CD4-positive, alpha-beta T cell treated with Interleukin-6 at 100 ng/mL for 8 hours (primary cell): ENCODE data around the gene FGFRL1.
A peak's percentile ranks its signal among the peaks of the same experiment; 100 is the strongest.
"Not testable (repeated sequence)": the region's sequence is repeated elsewhere in the genome, so short reads cannot be mapped to it uniquely, and the experiment has no call there.

Experiments used
- DNase-seq: peaks from one replicate; pipeline ENCODE4 v3.0.0-alpha.2; 2020; ENCODE audit warnings: mixed read lengths, low spot score

The FGFRL1 gene

GRCh38 chr4:973431-974397, 37.7 kb upstream of the FGFRL1 start, which contains the start of gene DGKQ:
Gene DGKQ (minus strand): TSS chr4:973569. CDS start chr4:973482, 87 bp downstream.
- peak; percentile 89 for DNase-seq

DNA sequence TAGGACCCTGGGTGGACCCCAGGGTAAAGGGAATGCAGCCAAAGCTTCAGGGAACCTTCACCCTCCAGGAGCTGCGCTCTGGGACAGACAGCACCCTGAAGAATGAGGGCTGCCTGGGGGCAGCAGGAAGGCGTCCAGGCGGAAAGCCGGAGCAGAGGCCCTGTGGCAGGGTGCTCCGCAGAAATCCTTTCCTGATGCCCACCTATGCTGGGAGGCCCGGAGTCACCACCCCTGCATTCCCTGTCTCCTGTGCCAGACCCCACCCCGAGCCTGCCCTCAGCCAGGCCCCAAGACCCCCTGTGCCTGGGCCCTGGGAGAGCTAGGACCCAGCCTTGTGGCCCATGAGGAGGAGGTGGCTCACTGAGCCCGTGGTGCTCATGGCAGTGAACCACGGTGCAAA, 36.8 kb upstream of the FGFRL1 start:
- DNase-seq, result no peak

DNA sequence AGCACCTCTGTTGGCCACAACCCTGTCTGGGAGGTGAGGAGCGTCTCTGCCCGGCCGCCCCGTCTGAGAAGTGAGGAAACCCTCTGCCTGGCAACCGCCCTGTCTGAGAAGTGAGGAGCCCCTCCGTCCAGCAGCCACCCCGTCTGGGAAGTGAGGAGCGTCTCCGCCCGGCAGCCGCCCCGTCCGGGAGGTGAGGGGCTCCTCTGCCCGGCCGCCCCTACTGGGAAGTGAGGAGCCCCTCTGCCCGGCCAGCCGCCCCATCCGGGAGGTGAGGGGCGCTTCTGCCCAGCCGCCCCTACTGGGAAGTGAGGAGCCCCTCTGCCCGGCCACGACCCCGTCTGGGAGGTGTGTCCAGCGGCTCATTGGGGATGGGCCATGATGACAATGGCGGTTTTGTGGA, 35.4 kb upstream of the FGFRL1 start:
- not testable (repeated sequence) for DNase-seq

GRCh38 chr4:978957-979701, 32.3 kb upstream of the FGFRL1 start:
- no peak for DNase-seq

DNA sequence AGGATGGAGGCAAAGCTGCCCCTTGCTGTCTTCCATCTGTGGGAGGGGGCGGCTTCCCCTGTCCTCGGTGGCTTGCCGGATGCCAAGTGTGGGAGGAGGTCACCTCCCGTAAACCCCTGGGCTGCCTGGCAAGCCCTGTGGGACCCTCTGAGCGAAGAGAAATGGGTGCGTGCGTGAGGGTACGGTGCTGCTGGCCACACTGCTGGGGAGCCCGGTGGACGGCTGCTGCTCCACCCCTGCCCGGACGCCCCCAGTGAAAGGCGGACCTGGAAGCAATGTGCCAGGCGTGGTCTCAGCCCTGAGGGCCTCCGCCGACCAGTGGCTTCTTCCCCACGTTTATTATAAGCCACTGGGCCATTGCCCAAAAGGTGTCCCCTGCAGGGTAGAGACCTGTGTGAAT, 29.1 kb upstream of the FGFRL1 start:
- DNase-seq, result no peak

GRCh38 chr4:982814-983213, 28.6 kb upstream of the FGFRL1 start:
- no peak for DNase-seq

- no peak for DNase-seq
Observed at GRCh38 chr4:984336-985054, 26.9 kb upstream of the FGFRL1 start.

GRCh38 chr4:985123-985830, 26.1 kb upstream of the FGFRL1 start:
- peak; percentile 67 for DNase-seq

DNA sequence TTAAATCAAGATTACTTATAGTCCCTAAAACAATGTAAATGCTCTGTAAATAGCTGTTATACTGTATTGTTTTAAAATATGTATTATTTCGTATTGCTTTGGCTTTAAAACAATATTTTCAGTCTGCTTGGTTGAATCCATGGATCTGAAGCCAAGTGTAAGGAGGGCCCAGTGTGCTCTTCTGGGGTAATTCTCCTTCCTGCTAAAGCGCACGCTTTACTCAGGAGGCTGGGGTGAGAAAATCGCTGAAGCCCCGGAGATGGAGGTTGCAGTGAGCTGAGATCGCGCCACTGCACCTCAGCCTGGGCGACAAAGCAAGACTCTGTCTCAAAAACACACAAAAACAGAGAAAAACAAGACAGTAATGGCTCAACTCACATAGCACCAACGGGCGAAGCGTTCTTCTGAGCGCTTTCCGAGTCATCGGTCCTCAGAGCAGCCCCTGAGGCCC, 25.0 kb upstream of the FGFRL1 start:
- DNase-seq, result no peak

- DNase-seq, result peak; percentile 86
Observed at GRCh38 chr4:986879-987623, 24.4 kb upstream of the FGFRL1 start, which contains the start of gene IDUA. Gene IDUA (plus strand): TSS chr4:987044. CDS start chr4:987085, 41 bp downstream.

GRCh38 chr4:987624-988513, 23.6 kb upstream of the FGFRL1 start:
- no peak for DNase-seq

DNA sequence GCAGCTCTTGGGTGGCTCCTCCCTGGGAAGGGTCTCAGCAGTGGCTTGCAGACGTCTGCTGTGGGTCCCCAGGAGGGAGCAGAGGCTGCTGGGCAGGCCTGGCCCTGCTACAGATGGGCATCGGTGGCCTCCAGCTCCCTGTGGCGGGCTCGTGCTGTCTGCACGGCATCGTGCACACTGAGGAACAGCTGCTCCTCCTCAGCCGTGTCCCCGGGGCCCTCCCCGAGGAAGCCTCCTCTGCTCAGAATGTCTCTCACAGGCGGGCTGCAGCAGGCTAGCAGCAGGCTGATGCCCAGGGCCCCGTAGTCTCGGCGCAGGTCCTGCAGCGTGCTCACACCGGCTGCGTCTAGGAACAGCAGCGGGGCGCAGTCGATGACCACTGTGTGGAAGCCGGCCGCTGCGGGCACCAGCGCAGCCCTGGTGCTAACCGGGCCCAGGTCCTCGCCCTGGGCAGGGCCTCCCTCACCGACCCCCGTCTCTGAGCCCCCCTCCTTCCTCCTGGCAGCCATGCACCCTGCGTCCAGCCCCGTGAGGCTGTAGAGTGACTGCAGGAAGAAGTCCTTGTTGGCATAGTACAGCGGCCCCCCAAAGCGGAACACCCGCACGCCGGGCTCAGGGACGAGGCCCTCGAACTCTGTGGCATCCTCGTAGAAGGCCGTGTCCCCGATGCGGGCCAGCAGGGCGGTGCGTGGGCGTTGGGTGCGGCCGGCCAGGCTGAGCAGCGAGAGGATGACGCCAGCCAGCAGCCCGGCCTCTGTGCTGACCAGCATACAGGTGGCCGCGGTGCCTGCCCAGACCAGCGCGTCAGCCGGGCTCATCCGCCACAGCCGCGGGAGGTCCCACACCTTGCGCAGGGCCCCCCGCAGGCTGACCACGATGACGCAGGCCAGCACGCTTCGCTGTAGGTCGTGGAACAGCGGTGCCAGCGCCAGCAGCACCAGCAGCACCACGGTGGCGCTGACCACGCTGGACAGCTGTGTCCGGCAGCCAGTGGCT, 22.4 kb upstream of the FGFRL1 start:
- no peak for DNase-seq

- DNase-seq, result no peak
Observed at GRCh38 chr4:989722-990471, 21.5 kb upstream of the FGFRL1 start.

DNA sequence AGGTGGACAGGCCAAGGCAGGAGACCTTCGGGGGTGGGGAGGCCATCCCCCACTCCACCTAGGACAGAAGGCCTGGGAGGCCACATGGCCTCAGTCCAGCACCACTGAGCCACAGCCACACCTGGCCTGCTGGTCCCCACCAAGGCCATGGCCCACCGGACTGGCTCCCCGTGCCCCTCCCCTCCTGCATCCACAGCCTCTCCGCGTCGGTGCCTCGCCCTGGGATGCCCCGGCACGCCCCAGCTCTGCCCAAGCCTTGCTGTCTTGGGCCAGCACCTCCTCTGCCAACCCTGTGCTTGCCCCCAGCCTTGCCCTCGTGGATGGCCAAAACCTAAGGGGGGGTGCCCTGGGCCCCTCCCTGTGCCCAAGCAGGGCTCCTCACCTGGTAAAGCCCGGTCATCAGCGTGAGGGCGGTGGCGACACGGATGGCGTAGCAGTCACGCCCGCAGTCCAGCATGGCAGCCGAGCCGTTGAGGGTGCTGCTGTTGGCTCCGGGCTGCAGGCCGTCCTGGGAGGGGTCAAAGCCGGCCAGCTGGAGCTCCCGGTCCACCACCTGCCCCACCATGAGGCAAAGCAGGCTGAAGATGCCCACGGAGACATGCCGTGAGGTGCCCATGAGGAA, 20.6 kb upstream of the FGFRL1 start:
- DNase-seq, result no peak

GRCh38 chr4:991451-992296, 19.8 kb upstream of the FGFRL1 start:
- DNase-seq, result no peak
